WERI-Rb-1 (cell line): Measurements from ENCODE around the gene MEGF11.

Experiments
- DNase-seq: peaks from one replicate; pipeline ENCODE4 v3.0.0-alpha.2; 2020
- H3K27ac ChIP-seq: fragments of 250-450 bp; sonication (Bioruptor Pico); 2 replicates; pipeline ENCODE4 v1.5.1; 2020; ENCODE audit warnings: mild to moderate bottlenecking, moderate library complexity
- H3K27me3 ChIP-seq: fragments of 250-450 bp; sonication (Bioruptor Pico); 2 replicates; pipeline ENCODE4 v1.5.1; 2021; ENCODE audit warnings: mild to moderate bottlenecking, low read depth, moderate library complexity; ENCODE audit not compliant: insufficient read depth, severe bottlenecking
- H3K36me3 ChIP-seq: fragments of 250-450 bp; sonication (Bioruptor Pico); 2 replicates; pipeline ENCODE4 v1.5.1; 2020; ENCODE audit warnings: mild to moderate bottlenecking, moderate library complexity
- H3K4me3 ChIP-seq: 2 replicates; pipeline ENCODE4 v1.5.1; 2011; ENCODE audit warnings: low read depth, mild to moderate bottlenecking, control low read depth, low read length
- H3K9me3 ChIP-seq: fragments of 250-450 bp; sonication (Bioruptor Pico); 2 replicates; pipeline ENCODE4 v1.5.1; 2021; ENCODE audit warnings: mild to moderate bottlenecking, moderate library complexity; ENCODE audit not compliant: severe bottlenecking
- CTCF ChIP-seq: IDR thresholded peaks from 2 replicates; pipeline ENCODE4 v1.5.1; 2011; ENCODE audit warnings: low read depth, mild to moderate bottlenecking, control low read depth, inconsistent platforms, low read length

The MEGF11 gene

GRCh38 chr15:66089049-66089448 is 164.5 kb downstream of the MEGF11 start:
- DNase-seq = no peak
- H3K36me3 ChIP-seq = no peaks in the 10 kb centered on the region
- no peaks in the 10 kb centered on the region for H3K27me3 ChIP-seq
- no peak overlapping the region for H3K4me3 ChIP-seq
- no peak overlapping the region for H3K27ac ChIP-seq
- no peaks in the 10 kb centered on the region for H3K9me3 ChIP-seq
- no peak for TF ChIP-seq CTCF

GRCh38 chr15:66085128-66085527 is 168.4 kb downstream of the MEGF11 start:
- TF ChIP-seq CTCF = peak; percentile 48
- H3K4me3 ChIP-seq = no peak overlapping the region
- no peak overlapping the region for H3K27ac ChIP-seq
- H3K36me3 ChIP-seq = no peaks in the 10 kb centered on the region
- peak; percentile 45 for DNase-seq
- no peaks in the 10 kb centered on the region for H3K27me3 ChIP-seq
- no peaks in the 10 kb centered on the region for H3K9me3 ChIP-seq

GRCh38 chr15:66084704-66085103 is 168.8 kb downstream of the MEGF11 start:
- Histone ChIP-seq H3K27ac (no peak overlapping the region), H3K27me3 (no peaks in the 10 kb centered on the region), H3K36me3 (no peaks in the 10 kb centered on the region), H3K4me3 (no peak overlapping the region), H3K9me3 (no peaks in the 10 kb centered on the region)
- TF ChIP-seq CTCF = no peak
- DNase-seq = no peak

GRCh38 chr15:66080717-66081398 is 172.7 kb downstream of the MEGF11 start:
- Histone ChIP-seq H3K9me3 (no peaks in the 10 kb centered on the region), H3K27me3 (no peaks in the 10 kb centered on the region), H3K36me3 (no peaks in the 10 kb centered on the region), H3K4me3 (no peak overlapping the region), H3K27ac (no peak overlapping the region)
- peak; percentile 58 for DNase-seq
- peak; percentile 49 for TF ChIP-seq CTCF

- H3K27ac ChIP-seq = no peak overlapping the region
- no peaks in the 10 kb centered on the region for H3K27me3 ChIP-seq
- H3K36me3 ChIP-seq = no peaks in the 10 kb centered on the region
- no peaks in the 10 kb centered on the region for H3K9me3 ChIP-seq
- H3K4me3 ChIP-seq = no peak overlapping the region
- TF ChIP-seq CTCF = no peak
- no peak for DNase-seq
These were observed 174.6 kb downstream of the MEGF11 start for GRCh38 chr15:66078929-66079275.
